ENCODE results near the gene TWF2.

The TWF2 gene

GRCh38 chr3:52198643-52199608, 40.0 kb downstream of the TWF2 start:
- no peak for DNase-seq

- peak; percentile 83 for DNase-seq
Observed at GRCh38 chr3:52197842-52198625, 40.9 kb downstream of the TWF2 start, which contains the start of gene ALAS1. Gene ALAS1 (plus strand): TSS chr3:52198160. CDS start chr3:52199242, 1,082 bp downstream.

DNA sequence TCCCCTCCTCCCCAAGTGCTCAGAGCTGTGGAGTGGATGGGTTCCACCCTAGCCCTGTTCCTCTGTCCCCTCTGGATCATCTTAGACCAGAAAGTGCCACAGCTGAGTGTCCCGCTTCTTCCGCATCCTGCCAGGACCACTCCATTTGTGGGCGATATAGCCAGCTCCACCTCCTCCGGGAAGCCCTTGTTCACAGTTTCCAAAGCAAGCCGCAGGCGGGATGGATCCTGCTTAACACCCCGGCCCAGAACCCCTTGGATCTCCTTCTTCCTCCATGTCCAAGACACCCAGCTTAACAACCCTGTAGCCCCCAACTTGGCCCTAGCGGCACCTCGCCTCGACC, 41.5 kb downstream of the TWF2 start:
- no peak for DNase-seq

DNA sequence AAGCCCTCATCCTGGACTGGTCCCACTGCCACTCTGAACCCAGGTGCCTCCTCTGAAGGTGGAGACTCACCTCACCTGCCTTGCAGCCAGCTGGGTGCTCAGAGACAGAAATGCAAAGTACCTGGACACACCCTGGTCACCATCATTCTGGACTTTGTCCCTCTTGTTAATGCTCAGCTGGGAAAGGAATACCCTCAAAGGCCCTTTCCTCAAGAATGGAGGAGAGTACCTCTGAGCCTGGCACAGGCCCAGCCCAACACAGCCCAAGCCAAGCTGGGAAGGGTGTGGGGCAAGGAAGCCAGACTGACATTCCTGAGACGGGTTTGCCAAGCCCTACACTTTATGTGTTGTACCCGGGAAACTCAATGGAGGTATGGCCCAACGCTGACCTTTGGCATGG, 42.0 kb downstream of the TWF2 start:
- no peak for DNase-seq

DNA sequence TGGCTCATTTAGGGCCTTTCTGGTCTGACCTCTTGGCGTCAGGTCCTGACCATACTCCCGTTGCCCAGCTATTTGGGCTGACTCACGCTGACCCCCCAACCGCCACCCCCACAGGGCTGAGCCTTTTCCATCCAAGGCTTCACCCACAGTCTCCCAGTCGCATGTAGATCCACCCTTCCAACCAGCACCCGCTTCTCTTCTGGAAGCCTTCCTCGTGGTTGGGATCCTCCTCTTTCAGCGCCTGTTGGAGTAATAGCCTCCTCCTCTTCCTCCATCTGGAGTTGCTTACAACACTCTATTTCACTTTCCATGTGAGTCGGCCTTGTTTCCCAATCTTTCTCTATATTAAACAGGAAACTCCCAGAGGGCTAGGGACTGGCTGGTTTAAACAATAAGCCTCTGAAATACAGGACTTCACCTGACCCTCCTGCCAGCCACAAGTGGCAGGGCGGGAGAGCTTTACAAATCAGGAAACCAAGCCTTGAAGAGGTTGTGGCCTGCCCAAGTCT, 43.1 kb downstream of the TWF2 start:
- no peak for DNase-seq

- no peak for DNase-seq
Observed at GRCh38 chr3:52195291-52195597, 43.7 kb downstream of the TWF2 start.

GRCh38 chr3:52194485-52195290, 44.3 kb downstream of the TWF2 start:
- DNase-seq: no peak

DNA sequence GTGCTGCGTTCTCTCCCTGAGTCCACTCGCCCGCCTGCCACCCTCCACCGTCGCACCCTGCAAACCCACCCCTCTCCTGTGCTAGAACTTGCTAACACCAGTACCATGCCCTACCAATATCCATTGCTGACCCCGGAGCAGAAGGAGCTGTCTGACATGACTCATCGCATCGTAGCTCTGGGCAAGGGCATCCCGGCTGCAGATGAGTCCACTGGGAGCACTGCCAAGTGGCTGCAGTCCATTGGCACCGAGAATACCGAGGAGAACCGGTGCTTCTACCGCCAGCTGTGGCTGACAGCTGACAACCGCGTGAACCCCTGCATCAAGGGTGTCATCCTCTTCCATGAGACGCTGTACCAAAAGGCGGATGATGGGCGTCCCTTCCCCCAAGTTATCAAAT, 45.9 kb downstream of the TWF2 start:
- DNase-seq: no peak

DNA sequence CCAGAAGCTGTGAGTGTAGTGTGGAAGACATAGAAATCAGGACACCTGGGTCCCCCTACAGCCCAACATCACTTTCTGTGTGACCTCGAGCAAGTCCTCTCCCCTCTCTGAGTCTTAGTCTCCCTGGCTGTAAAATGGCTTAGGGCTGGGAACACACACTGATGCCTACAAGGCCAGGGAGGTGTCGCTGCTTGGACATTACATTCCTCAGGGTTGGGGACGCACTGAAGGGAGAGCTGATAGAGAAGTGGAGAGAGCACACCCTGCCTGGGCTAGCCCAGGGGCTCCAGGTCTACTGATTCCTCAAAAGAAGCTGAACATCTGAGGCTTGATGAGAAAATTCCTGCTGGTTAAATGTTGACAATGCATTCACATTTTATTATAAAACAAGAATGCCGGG, 47.3 kb downstream of the TWF2 start:
- no peak for DNase-seq

DNA sequence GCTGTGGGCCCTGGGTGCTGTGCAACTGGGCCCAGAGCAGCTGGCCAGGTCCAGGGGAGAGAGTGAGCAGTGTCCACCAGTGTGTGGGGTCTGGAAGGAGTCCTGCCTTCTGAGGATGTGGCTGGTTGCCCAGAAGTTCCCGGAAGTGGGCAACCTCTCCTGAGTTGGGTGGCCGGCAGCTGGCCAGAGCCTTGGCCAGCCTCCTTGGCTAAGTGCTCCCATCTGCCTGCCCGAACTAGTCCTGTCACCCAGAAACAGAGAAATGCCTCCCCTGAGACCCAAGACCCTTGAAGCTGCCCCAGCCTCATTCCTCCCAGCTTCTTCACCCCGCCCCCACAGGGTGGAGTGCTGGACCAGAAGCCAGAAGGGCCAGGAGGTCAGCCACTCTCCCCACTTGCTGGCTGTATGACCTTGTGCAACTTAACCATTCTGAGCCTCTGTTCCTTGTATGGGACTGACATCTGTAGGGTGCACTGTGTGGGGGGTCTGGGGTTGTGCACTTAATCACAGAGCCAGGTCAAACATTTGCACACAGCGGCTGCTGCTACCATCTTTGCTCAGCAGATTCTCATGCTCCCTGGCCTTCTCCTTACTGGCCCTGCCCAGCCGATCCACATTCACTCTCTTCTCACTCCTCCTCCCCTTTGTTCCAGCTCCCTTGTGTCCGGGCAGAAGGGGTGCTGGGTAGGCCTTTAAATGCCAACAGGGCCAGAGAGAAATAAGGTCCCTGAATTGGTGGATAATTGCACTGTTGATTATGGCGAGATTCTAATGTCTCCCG, 48.5 kb downstream of the TWF2 start:
- DNase-seq: no peak

DNA sequence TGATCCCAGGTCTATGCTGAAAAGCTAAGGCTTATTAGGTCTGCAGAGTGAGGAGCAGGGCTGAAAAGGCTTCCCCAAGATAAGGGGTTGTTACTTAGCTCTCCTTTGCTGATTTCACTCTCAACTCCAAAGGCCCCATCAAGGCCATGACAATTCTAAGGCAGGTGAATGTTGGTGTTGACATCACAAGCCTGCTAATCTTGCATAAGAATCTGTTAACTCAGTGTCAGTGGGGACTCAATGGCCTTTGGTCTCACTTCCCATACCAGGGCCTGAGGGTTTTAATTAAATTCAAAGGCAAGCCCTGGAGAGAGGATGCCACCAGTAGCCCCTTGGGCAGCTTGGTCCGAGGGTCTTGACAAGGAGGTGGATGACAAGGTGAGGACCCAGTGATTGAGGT, 50.4 kb downstream of the TWF2 start:
- no peak for DNase-seq

- DNase-seq: no peak
Observed at GRCh38 chr3:52186729-52187128, 52.2 kb downstream of the TWF2 start.

DNA sequence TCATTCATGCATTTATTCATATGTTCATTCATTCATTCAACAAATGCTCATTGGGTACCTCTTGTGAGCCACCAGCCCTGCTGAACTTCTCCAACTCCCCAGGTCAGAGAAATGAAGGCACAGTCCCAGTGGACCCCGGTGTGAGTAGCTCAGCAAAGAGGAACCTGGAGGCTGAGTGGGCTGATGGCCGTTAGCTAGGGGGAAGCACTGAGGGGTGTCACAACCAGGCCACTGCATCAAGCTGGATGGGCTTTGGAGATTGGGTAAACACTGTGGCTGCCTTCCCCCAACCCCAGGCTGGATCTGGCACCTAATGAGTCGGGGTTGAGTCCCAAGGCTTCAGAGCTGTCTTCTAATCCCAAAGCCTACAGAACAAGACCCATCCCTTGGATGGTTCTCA, 53.1 kb downstream of the TWF2 start:
- no peak for DNase-seq

GRCh38 chr3:52185311-52185710, 53.6 kb downstream of the TWF2 start:
- no peak for DNase-seq

GRCh38 chr3:52184690-52185089, 54.3 kb downstream of the TWF2 start:
- no peak for DNase-seq

- no peak for DNase-seq
Observed at GRCh38 chr3:52183786-52184445, 55.0 kb downstream of the TWF2 start.

DNA sequence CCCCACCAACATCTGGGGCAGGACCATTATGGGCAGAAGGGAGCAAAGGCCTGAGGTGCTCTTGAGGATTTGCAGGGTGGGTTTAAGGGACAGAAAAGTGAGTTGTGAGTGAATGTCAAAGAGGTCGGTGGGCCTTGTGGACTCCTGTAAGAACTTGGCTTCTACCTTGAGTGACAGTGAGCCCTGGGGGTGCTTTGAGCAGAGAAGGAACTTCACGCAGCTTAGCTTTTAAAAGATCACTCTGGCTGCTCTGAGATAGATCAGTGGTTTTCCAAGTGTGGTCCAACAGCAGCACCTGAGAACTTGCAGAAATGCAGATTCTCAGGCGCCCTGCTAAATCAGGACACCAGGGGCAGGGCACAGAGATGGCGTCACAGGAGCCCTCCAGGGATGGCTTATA, 56.3 kb downstream of the TWF2 start:
- DNase-seq: no peak

- DNase-seq: no peak
Observed at GRCh38 chr3:52182196-52182595, 56.8 kb downstream of the TWF2 start.

DNA sequence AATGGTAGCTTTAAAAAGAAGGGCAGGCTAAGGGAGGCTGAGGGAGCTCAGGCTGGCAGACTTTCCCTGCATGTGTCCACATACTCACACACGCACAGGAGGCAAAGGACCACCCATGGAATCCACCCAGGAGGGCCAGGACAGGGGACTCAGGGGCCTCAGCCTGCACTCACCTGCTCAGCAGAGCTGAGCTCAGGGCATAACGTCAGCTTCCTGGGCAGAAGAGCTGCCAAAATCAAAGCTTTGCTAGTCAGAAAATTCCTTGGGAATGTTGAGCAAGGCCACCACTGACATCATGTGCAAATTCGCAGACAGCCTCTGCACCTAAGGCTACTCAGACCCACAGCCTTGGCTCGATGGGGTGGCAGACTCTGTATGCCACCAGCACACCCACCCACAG, 57.4 kb downstream of the TWF2 start:
- no peak for DNase-seq
